Neural cell (in vitro differentiated cells): Measurements from ENCODE around the gene PHOX2A.

ENCODE experiments used
- EP300 ChIP-seq: fragments of 450-650 bp; conservative IDR thresholded peaks from 2 replicates; pipeline ENCODE4 v1.6.1; 2014; ENCODE audit warnings: antibody characterized with exemption, mild to moderate bottlenecking, moderate library complexity; ENCODE audit not compliant: poor library complexity, severe bottlenecking
- EZH2 ChIP-seq: fragments of 200-600, 300-800 bp; shearing (Covaris generic), sonication (generic); IDR thresholded peaks from 2 replicates; pipeline ENCODE4 v1.6.1; 2014; ENCODE audit warnings: antibody characterized with exemption, low read length, borderline replicate concordance, mild to moderate bottlenecking; ENCODE audit not compliant: insufficient read depth, poor library complexity, severe bottlenecking
- MXI1 ChIP-seq: fragments of 450-650 bp; conservative IDR thresholded peaks from 2 replicates; pipeline ENCODE4 v1.6.1; 2014; ENCODE audit warnings: antibody characterized with exemption, mild to moderate bottlenecking; ENCODE audit not compliant: poor library complexity, severe bottlenecking
- POLR2AphosphoS5 ChIP-seq: IDR thresholded peaks from 2 replicates; pipeline ENCODE4 v1.6.1; 2012
- RAD21 ChIP-seq: fragments of 450-650 bp; conservative IDR thresholded peaks from 2 replicates; pipeline ENCODE4 v1.6.1; 2014; ENCODE audit warnings: antibody characterized with exemption, mild to moderate bottlenecking, moderate library complexity
- TAF1 ChIP-seq: IDR thresholded peaks from 2 replicates; pipeline ENCODE4 v1.6.1; 2012; ENCODE audit warnings: low read depth
- TF ChIP-seq, protein P1 (sequence below): fragments of 450-650 bp; IDR thresholded peaks from 2 replicates; pipeline ENCODE4 v1.5.1; 2014; ENCODE audit warnings: antibody characterized with exemption, mild to moderate bottlenecking, moderate library complexity; ENCODE audit not compliant: poor library complexity, severe bottlenecking
- TF ChIP-seq, protein P2 (sequence below): IDR thresholded peaks from 2 replicates; pipeline ENCODE4 v1.6.1; 2012; ENCODE audit warnings: borderline replicate concordance

GRCh38 chr11:72216638-72217037, 27.3 kb downstream of the PHOX2A start, which contains the start of gene FOLR2:
- TF ChIP-seq, protein P1, sequence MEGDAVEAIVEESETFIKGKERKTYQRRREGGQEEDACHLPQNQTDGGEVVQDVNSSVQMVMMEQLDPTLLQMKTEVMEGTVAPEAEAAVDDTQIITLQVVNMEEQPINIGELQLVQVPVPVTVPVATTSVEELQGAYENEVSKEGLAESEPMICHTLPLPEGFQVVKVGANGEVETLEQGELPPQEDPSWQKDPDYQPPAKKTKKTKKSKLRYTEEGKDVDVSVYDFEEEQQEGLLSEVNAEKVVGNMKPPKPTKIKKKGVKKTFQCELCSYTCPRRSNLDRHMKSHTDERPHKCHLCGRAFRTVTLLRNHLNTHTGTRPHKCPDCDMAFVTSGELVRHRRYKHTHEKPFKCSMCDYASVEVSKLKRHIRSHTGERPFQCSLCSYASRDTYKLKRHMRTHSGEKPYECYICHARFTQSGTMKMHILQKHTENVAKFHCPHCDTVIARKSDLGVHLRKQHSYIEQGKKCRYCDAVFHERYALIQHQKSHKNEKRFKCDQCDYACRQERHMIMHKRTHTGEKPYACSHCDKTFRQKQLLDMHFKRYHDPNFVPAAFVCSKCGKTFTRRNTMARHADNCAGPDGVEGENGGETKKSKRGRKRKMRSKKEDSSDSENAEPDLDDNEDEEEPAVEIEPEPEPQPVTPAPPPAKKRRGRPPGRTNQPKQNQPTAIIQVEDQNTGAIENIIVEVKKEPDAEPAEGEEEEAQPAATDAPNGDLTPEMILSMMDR = no peak
- TF ChIP-seq POLR2AphosphoS5 (no peak), RAD21 (no peak), MXI1 (no peak), EP300 (no peak), EZH2 (no peak), TAF1 (no peak)
- TF ChIP-seq, protein P2, sequence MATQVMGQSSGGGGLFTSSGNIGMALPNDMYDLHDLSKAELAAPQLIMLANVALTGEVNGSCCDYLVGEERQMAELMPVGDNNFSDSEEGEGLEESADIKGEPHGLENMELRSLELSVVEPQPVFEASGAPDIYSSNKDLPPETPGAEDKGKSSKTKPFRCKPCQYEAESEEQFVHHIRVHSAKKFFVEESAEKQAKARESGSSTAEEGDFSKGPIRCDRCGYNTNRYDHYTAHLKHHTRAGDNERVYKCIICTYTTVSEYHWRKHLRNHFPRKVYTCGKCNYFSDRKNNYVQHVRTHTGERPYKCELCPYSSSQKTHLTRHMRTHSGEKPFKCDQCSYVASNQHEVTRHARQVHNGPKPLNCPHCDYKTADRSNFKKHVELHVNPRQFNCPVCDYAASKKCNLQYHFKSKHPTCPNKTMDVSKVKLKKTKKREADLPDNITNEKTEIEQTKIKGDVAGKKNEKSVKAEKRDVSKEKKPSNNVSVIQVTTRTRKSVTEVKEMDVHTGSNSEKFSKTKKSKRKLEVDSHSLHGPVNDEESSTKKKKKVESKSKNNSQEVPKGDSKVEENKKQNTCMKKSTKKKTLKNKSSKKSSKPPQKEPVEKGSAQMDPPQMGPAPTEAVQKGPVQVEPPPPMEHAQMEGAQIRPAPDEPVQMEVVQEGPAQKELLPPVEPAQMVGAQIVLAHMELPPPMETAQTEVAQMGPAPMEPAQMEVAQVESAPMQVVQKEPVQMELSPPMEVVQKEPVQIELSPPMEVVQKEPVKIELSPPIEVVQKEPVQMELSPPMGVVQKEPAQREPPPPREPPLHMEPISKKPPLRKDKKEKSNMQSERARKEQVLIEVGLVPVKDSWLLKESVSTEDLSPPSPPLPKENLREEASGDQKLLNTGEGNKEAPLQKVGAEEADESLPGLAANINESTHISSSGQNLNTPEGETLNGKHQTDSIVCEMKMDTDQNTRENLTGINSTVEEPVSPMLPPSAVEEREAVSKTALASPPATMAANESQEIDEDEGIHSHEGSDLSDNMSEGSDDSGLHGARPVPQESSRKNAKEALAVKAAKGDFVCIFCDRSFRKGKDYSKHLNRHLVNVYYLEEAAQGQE = no peak
